COLO668 (cell line): ENCODE results near the gene GNGT1.

Experiments used
- DNase-seq: peaks from one replicate; lab custom pipeline; 2025; ENCODE audit not compliant: unreplicated experiment; lab: John Stamatoyannopoulos, UW

The GNGT1 gene

GRCh38 chr7:93938293-93938692 lies 31.9 kb downstream of the GNGT1 start:
- DNase-seq, result no peak

- no peak for DNase-seq
Measured at GRCh38 chr7:93941945-93942344, 35.6 kb downstream of the GNGT1 start.

GRCh38 chr7:93943816-93944540 lies 37.6 kb downstream of the GNGT1 start:
- no peak for DNase-seq

GRCh38 chr7:93944673-93945072 lies 38.3 kb downstream of the GNGT1 start:
- DNase-seq, result no peak

- no peak for DNase-seq
Measured at GRCh38 chr7:93945083-93945482, 38.7 kb downstream of the GNGT1 start.

GRCh38 chr7:93945756-93946535 lies 39.6 kb downstream of the GNGT1 start:
- DNase-seq, result no peak

- DNase-seq, result no peak
Measured at GRCh38 chr7:93948106-93948505, 41.7 kb downstream of the GNGT1 start.

GRCh38 chr7:93948873-93949272 lies 42.5 kb downstream of the GNGT1 start:
- no peak for DNase-seq

GRCh38 chr7:93949423-93949822 lies 43.1 kb downstream of the GNGT1 start:
- DNase-seq, result no peak

- DNase-seq, result no peak
Measured at GRCh38 chr7:93955304-93955703, 48.9 kb downstream of the GNGT1 start.

- DNase-seq, result no peak
Measured at GRCh38 chr7:93957767-93958166, 51.4 kb downstream of the GNGT1 start.

- no peak for DNase-seq
Measured at GRCh38 chr7:93958216-93958615, 51.8 kb downstream of the GNGT1 start.

GRCh38 chr7:93958651-93959050 lies 52.3 kb downstream of the GNGT1 start:
- DNase-seq, result no peak
